ENCODE results near the gene ZNF17.

The ZNF17 gene

GRCh38 chr19:57434386-57435061 is 23.6 kb downstream of the ZNF17 start:
- ATAC-seq: peak; percentile 36
- TF ChIP-seq BACH2 (CRISPR knock-in tag; IDR thresholded peaks at IDR 0.05; ENCODE audit: borderline replicate concordance): no peak
- TF ChIP-seq CSRNP3 (CRISPR knock-in tag; IDR thresholded peaks at IDR 0.05): no peak
- no peak for TF ChIP-seq ARNTL (CRISPR knock-in tag; IDR thresholded peaks at IDR 0.05; ENCODE audit: borderline replicate concordance, low read depth)
- TF ChIP-seq CREB5 (CRISPR knock-in tag; IDR thresholded peaks at IDR 0.05; ENCODE audit: low read depth): no peak
- no peak for TF ChIP-seq POU6F1 (CRISPR knock-in tag; IDR thresholded peaks at IDR 0.05; ENCODE audit: borderline replicate concordance, low read depth)
- TF ChIP-seq ZFP3 (CRISPR knock-in tag; IDR thresholded peaks at IDR 0.05): no peak
- TF ChIP-seq TCF4 (CRISPR knock-in tag; IDR thresholded peaks at IDR 0.05; ENCODE audit: borderline replicate concordance): no peak
- TF ChIP-seq PPARA (CRISPR knock-in tag; IDR thresholded peaks at IDR 0.05; ENCODE audit: borderline replicate concordance): no peak
- TF ChIP-seq TOX (CRISPR knock-in tag; IDR thresholded peaks at IDR 0.05; ENCODE audit: borderline replicate concordance): no peak
- no peak for TF ChIP-seq TSHZ2 (CRISPR knock-in tag; IDR thresholded peaks at IDR 0.05)
- TF ChIP-seq ZNF565 (CRISPR knock-in tag; conservative IDR thresholded peaks at IDR 0.05; ENCODE audit: low read depth): no peak
- no peak for TF ChIP-seq RARB (CRISPR knock-in tag; IDR thresholded peaks at IDR 0.05)
- TF ChIP-seq SNAI2 (CRISPR knock-in tag; IDR thresholded peaks at IDR 0.05): no peak
- no peak for TF ChIP-seq CSDC2 (CRISPR knock-in tag; IDR thresholded peaks at IDR 0.05)
- TF ChIP-seq ZNF8 (CRISPR knock-in tag; IDR thresholded peaks at IDR 0.05): no peak

- 0 out of 2 replicates have a peak, but pooled peaks have one; percentile 28 for TF ChIP-seq CREB5 (CRISPR knock-in tag; IDR thresholded peaks at IDR 0.05; ENCODE audit: low read depth)
- TF ChIP-seq ZFP3 (CRISPR knock-in tag; IDR thresholded peaks at IDR 0.05): 0 out of 2 replicates have a peak, but pooled peaks have one; percentile 21
- peak; percentile 77 for TF ChIP-seq TSHZ2 (CRISPR knock-in tag; IDR thresholded peaks at IDR 0.05)
- no peak for TF ChIP-seq CSRNP3 (CRISPR knock-in tag; IDR thresholded peaks at IDR 0.05)
- ATAC-seq: peak; percentile 99
Measured at GRCh38 chr19:57435062-57435978, 24.4 kb downstream of the ZNF17 start, which contains the start of gene ZNF749. TSS of gene ZNF749 (plus strand) at chr19:57435325. CDS start at chr19:57435579, 254 bp downstream.
